ENCODE measurements around the gene MTG1. TPM values are rescaled to one million over a fixed set of nuclear protein-coding genes. Genes with fewer than 3 reads are reported as not detected.
"Not testable (repeated sequence)": the region's sequence is repeated elsewhere in the genome, so short reads cannot be mapped to it uniquely, and the experiment has no call there.

Gene MTG1
- polyA plus RNA-seq, 2 donors: 36.7 to 44.4 TPM

DNA sequence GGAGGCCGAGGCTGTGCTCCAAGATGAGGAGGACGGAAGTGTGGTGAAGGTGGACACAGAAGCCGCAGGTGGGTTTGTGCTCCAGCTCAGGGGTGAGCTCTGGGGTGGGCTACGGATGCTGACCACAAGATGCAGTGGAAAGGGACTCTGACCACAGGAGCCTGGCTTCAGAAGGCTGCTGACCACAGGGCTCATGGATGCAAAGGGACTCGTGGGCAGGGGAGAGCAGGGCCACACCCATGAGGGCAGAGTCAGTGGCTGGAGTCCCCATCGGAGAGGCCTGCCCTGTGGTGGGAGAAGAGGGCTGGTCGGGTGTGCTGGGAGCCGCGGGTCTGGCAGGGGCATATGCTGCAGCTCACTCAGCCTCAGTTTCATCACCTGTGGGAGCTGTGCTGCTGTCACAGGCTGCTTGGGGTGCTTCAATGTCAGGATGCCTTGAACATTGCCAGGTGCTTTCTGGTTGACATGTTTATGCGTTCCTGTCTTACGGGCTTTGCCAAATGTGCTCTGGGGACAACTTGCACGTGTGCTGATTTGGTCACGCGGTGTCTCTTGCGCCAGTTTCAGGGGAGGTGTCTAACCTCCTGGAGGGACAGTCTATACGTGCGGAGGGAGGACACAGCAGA lies 73.4 kb downstream of the MTG1 start:
- peaks cover 0 to 9% of the 10 kb centered on the region in 2 donors for H3K4me1 ChIP-seq (ENCODE audit: control insufficient read depth in 2 of 2, insufficient read depth in 2 of 2, low read length in 1 of 2)
- WGBS, 2 donors: 88 to 90% methylated on average over 17 of the region's 17 CpGs
- H3K4me3 ChIP-seq (ENCODE audit: low read depth in 1 of 2, low read length in 2 of 2): no peak overlapping the region
- peaks cover 0 to 2% of the 10 kb centered on the region in 2 donors for H3K36me3 ChIP-seq (ENCODE audit: control insufficient read depth in 2 of 2, insufficient read depth in 2 of 2, low read length in 1 of 2)
- no peaks in the 10 kb centered on the region for H3K27me3 ChIP-seq (ENCODE audit: control insufficient read depth in 1 of 2, insufficient read depth in 2 of 2, low read length in 2 of 2)
- peaks cover 4 to 9% of the 10 kb centered on the region in 2 donors for H3K9me3 ChIP-seq (ENCODE audit: control insufficient read depth in 2 of 2, insufficient read depth in 1 of 2, low read depth in 1 of 2, low read length in 1 of 2)
- no peak overlapping the region for H3K27ac ChIP-seq (ENCODE audit: low read depth in 2 of 2, low read length in 1 of 2)

GRCh38 chr10:133469205-133469604 lies 75.2 kb downstream of the MTG1 start:
- H3K27ac ChIP-seq (ENCODE audit: low read depth in 2 of 2, low read length in 1 of 2); H3K4me1 ChIP-seq (ENCODE audit: control insufficient read depth in 2 of 2, insufficient read depth in 2 of 2, low read length in 1 of 2); H3K27me3 ChIP-seq (ENCODE audit: control insufficient read depth in 1 of 2, insufficient read depth in 2 of 2, low read length in 2 of 2); H3K4me3 ChIP-seq (ENCODE audit: low read depth in 1 of 2, low read length in 2 of 2); H3K9me3 ChIP-seq (ENCODE audit: control insufficient read depth in 2 of 2, insufficient read depth in 1 of 2, low read depth in 1 of 2, low read length in 1 of 2); H3K36me3 ChIP-seq (ENCODE audit: control insufficient read depth in 2 of 2, insufficient read depth in 2 of 2, low read length in 1 of 2): not testable (repeated sequence)
- WGBS, 2 donors: 77 to 87% methylated on average over 3 of the region's 3 CpGs

DNA sequence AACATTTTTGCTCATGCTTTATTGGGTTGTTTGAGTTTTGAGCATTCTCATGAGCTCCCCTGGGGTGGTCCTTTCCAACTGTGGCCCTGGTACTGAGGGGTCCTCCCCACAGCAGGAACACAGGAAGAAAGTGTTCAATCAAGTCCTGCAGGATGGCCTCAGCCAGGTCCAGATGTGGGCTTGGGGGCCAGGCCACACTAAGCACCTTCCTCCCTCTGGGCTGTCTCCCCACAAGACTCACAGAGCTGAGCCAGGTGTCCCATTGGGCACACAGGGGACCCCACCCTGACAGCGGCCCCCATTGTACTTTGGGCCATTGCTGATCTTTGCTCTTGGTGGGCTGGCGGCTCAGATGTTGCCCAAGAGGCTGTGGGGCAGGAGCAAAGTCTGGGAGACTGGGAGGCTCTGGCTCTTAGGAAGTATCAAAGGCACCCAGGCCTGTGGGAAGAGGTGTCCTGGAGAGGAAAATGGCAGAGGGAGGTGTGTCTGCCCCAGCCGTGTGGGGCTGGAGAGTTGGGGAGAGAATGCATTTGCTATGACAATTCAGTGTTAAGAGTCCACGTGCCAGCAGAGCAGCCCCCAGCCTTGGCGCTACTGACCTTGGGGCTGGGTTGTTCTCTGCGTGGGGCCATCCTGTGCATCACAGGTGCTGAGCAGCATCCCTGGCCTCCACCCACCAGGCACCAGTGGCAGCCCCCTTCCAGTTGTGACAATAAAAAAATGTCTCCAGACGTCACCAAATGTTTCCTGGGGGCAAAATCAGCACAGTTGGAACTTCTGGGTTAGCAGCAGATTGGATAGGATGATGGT lies 77.5 kb downstream of the MTG1 start:
- H3K9me3 ChIP-seq (ENCODE audit: control insufficient read depth in 2 of 2, insufficient read depth in 1 of 2, low read depth in 1 of 2, low read length in 1 of 2): peaks cover 0 to 8% of the 10 kb centered on the region in 2 donors
- no peak overlapping the region for H3K27ac ChIP-seq (ENCODE audit: low read depth in 2 of 2, low read length in 1 of 2)
- 78 to 81% methylated on average over 7 of the region's 7 CpGs for WGBS, 2 donors
- peaks cover 0 to 2% of the 10 kb centered on the region in 2 donors for H3K36me3 ChIP-seq (ENCODE audit: control insufficient read depth in 2 of 2, insufficient read depth in 2 of 2, low read length in 1 of 2)
- no peaks in the 10 kb centered on the region for H3K27me3 ChIP-seq (ENCODE audit: control insufficient read depth in 1 of 2, insufficient read depth in 2 of 2, low read length in 2 of 2)
- H3K4me3 ChIP-seq (ENCODE audit: low read depth in 1 of 2, low read length in 2 of 2): no peak overlapping the region
- H3K4me1 ChIP-seq (ENCODE audit: control insufficient read depth in 2 of 2, insufficient read depth in 2 of 2, low read length in 1 of 2): peaks cover 0 to 3% of the 10 kb centered on the region in 2 donors

Other genes starting within 250 kb of the MTG1 start
- gene KNDC1, start 233.9 kb upstream of the MTG1 start, polyA plus RNA-seq: under 1 TPM; 0.16 to 0.39 TPM
- gene UTF1, start 163.9 kb upstream of the MTG1 start, polyA plus RNA-seq: not detected
- gene VENTX, start 156.3 kb upstream of the MTG1 start, polyA plus RNA-seq: under 1 TPM; 0.12 to 0.37 TPM
- gene ADAM8, start 117.3 kb upstream of the MTG1 start, polyA plus RNA-seq: 1 to 10 TPM; 2.4 to 2.6 TPM
- gene TUBGCP2, start 85.3 kb upstream of the MTG1 start, polyA plus RNA-seq: 10 to 100 TPM; 25.5 to 49.3 TPM
- gene ZNF511, start 85.2 kb upstream of the MTG1 start, polyA plus RNA-seq: 10 to 100 TPM; 28.4 to 41.7 TPM
- under 1 TPM; 0.05 to 0.12 TPM for gene CALY, start 57.3 kb upstream of the MTG1 start, polyA plus RNA-seq
- not detected for gene PRAP1, start 46.8 kb upstream of the MTG1 start, polyA plus RNA-seq
- gene FUOM, start 36.1 kb upstream of the MTG1 start, polyA plus RNA-seq: 10 to 100 TPM in 1 of 2 donors, 1 to 10 TPM in 1; 10.0 to 11.7 TPM
- gene ECHS1, start 20.8 kb upstream of the MTG1 start, polyA plus RNA-seq: 100 to 1,000 TPM in 1 of 2 donors, 10 to 100 TPM in 1; 85.4 to 105 TPM
- 10 to 100 TPM; 11.5 to 16.1 TPM for gene PAOX, start 14.9 kb upstream of the MTG1 start, polyA plus RNA-seq
- under 1 TPM; 0.11 to 0.33 TPM for gene SPRN, start 30.5 kb downstream of the MTG1 start, polyA plus RNA-seq
- gene SCART1, start 59.8 kb downstream of the MTG1 start, polyA plus RNA-seq: under 1 TPM; 0.31 to 0.90 TPM
- 10 to 100 TPM; 15.8 to 19.3 TPM for gene CYP2E1, start 133.2 kb downstream of the MTG1 start, polyA plus RNA-seq
- gene SYCE1, start 171.4 kb downstream of the MTG1 start, polyA plus RNA-seq: 1 to 10 TPM in 1 of 2 donors, under 1 TPM in 1; 0.39 to 2.2 TPM
- gene FRG2B, start 232.6 kb downstream of the MTG1 start, polyA plus RNA-seq: not detected

All from esophagus (tissue), 2 donors.